SK-N-SH (cell line): ENCODE data around the gene INHBE. TPM values are rescaled to one million over a fixed set of nuclear protein-coding genes. Genes with fewer than 3 reads are reported as not detected.

Experiments
- CTCF ChIA-PET: fragments of 300-600, 350-600 bp; formaldehyde crosslinking; extraction: SDS; loops from one replicate; lab custom pipeline; 2021; lab: Yijun Ruan, JAX
- POLR2A ChIA-PET: fragments of 350-600 bp; sonication (Branson Sonifier 250); formaldehyde crosslinking; extraction: SDS; loops from one replicate; lab custom pipeline; 2020; ENCODE audit warnings: antibody characterized with exemption, inconsistent platforms; lab: Yijun Ruan, JAX
- DNase-seq: peaks from one replicate; pipeline ENCODE4 v3.0.0; 2012
- H2AFZ ChIP-seq: fragments of 200-600 bp; sonication (generic); 2 replicates; pipeline ENCODE4 v1.8.1; 2016; ENCODE audit warnings: antibody characterized with exemption, mild to moderate bottlenecking, low read depth
- H3F3A ChIP-seq: fragments of 200-600 bp; sonication (generic); replicated peaks from 2 replicates; pipeline ENCODE3; 2016; ENCODE audit warnings: antibody characterized with exemption, mild to moderate bottlenecking; ENCODE audit not compliant: insufficient read depth
- H3K27ac ChIP-seq, 2 experiments: fragments of 200-500 bp in 1 of 2; fragments of 200-600 bp in 1 of 2; sonication (Bioruptor generic) in 1 of 2; sonication (generic), shearing (Covaris generic) in 1 of 2; 2 replicates each; pipeline versions ENCODE4 v1.5.1 to v1.6.1; 2014 to 2016; ENCODE audit warnings: low read depth in 2 of 2, inconsistent platforms in 1 of 2, low read length in 1 of 2, mild to moderate bottlenecking in 1 of 2, mixed read lengths in 1 of 2
- H3K27me3 ChIP-seq: fragments of 200-600 bp; sonication (generic), shearing (Covaris generic); 2 replicates; pipeline ENCODE4 v1.6.1; 2016; ENCODE audit warnings: mixed run types; ENCODE audit not compliant: insufficient read depth
- H3K36me3 ChIP-seq, 2 experiments: fragments of 200-500 bp in 1 of 2; fragments of 200-600 bp in 1 of 2; sonication (Bioruptor generic) in 1 of 2; sonication (generic) in 1 of 2; replicated peaks in 1 of 2; 2 replicates each; pipeline versions ENCODE3 to v1.5.1; 2014 to 2016; ENCODE audit warnings: low read length in 1 of 2, mild to moderate bottlenecking in 1 of 2; ENCODE audit not compliant: insufficient read depth in 2 of 2, control insufficient read depth in 1 of 2
- H3K4me1 ChIP-seq, 2 experiments: fragments of 200-500 bp in 1 of 2; fragments of 200-600 bp in 1 of 2; sonication (Bioruptor generic) in 1 of 2; sonication (generic), shearing (Covaris generic) in 1 of 2; 2 replicates each; pipeline versions ENCODE4 v1.5.1 to v1.6.1; 2014 to 2016; ENCODE audit warnings: low read depth in 1 of 2, low read length in 1 of 2, mixed run types in 1 of 2; ENCODE audit not compliant: insufficient read depth in 2 of 2, control insufficient read depth in 1 of 2
- H3K4me2 ChIP-seq: fragments of 200-600 bp; sonication (generic), shearing (Covaris generic); 2 replicates; pipeline ENCODE4 v1.6.1; 2017; ENCODE audit warnings: mixed run types
- H3K4me3 ChIP-seq, 2 experiments: fragments of 200-500 bp in 1 of 2; fragments of 200-600 bp in 1 of 2; sonication (Bioruptor generic) in 1 of 2; sonication (generic), shearing (Covaris generic) in 1 of 2; 2 replicates each; pipeline versions ENCODE4 v1.5.1 to v1.8.1; 2014 to 2016; ENCODE audit warnings: low read depth in 2 of 2, inconsistent platforms in 1 of 2, low read length in 1 of 2, mild to moderate bottlenecking in 1 of 2, mixed read lengths in 1 of 2, moderate library complexity in 1 of 2
- H3K79me2 ChIP-seq: fragments of 200-600 bp; sonication (generic); 2 replicates; pipeline ENCODE4 v1.8.1; 2017; ENCODE audit warnings: mild to moderate bottlenecking; ENCODE audit not compliant: insufficient read depth
- H3K9ac ChIP-seq: fragments of 200-600 bp; sonication (generic); 2 replicates; pipeline ENCODE4 v1.6.1; 2017; ENCODE audit warnings: mixed run types
- H3K9me2 ChIP-seq: fragments of 200-600 bp; sonication (generic); 2 replicates; pipeline ENCODE4 v1.6.1; 2017; ENCODE audit warnings: mixed run types
- H3K9me3 ChIP-seq: fragments of 200-600 bp; sonication (generic); 2 replicates; pipeline ENCODE4 v1.6.1; 2017; ENCODE audit warnings: mixed run types, mild to moderate bottlenecking, moderate library complexity
- H4K20me1 ChIP-seq: fragments of 200-600 bp; sonication (generic); 2 replicates; pipeline ENCODE4 v1.6.1; 2017; ENCODE audit warnings: mild to moderate bottlenecking, mixed run types; ENCODE audit not compliant: insufficient read depth
- CTCF ChIP-seq: fragments of 200-600 bp; sonication (generic); IDR thresholded peaks from 2 replicates; pipeline ENCODE4 v1.6.1; 2017; ENCODE audit warnings: antibody characterized with exemption, mild to moderate bottlenecking, moderate library complexity
- EP300 ChIP-seq, 2 experiments: IDR thresholded peaks; 2 replicates each; pipeline versions ENCODE4 v1.4.0 to v1.6.1; 2012; ENCODE audit warnings: borderline replicate concordance in 1 of 2, low read depth in 1 of 2, low read length in 1 of 2
- EZH2phosphoT487 ChIP-seq: fragments of 200-600 bp; sonication (generic); IDR thresholded peaks from 2 replicates; pipeline ENCODE4 v1.6.1; 2017; ENCODE audit warnings: low read depth, mixed run types, mild to moderate bottlenecking, antibody characterized with exemption, moderate library complexity, borderline replicate concordance
- FOSL2 ChIP-seq: IDR thresholded peaks from 2 replicates; pipeline ENCODE4 v1.4.0; 2012; ENCODE audit warnings: low read depth, mild to moderate bottlenecking, moderate library complexity, borderline replicate concordance
- FOXJ3 ChIP-seq: sonication (generic); formaldehyde crosslinking; IDR thresholded peaks from 2 replicates; pipeline ENCODE4 v1.5.1; 2020; ENCODE audit warnings: mild to moderate bottlenecking, missing genetic modification reagents
- JUND ChIP-seq: IDR thresholded peaks from 2 replicates; pipeline ENCODE4 v1.4.0; 2012
- MAX ChIP-seq: IDR thresholded peaks from 2 replicates; pipeline ENCODE4 v1.4.0; 2012; ENCODE audit warnings: low read depth
- NRF1 ChIP-seq: IDR thresholded peaks from 2 replicates; pipeline ENCODE4 v1.6.1; 2012; ENCODE audit warnings: low read depth, mild to moderate bottlenecking, low read length
- POLR2AphosphoS5 ChIP-seq: IDR thresholded peaks from 2 replicates; pipeline ENCODE4 v1.6.1; 2012; ENCODE audit warnings: low read depth, low read length
- RFX5 ChIP-seq: IDR thresholded peaks from 2 replicates; pipeline ENCODE4 v1.6.1; 2012; ENCODE audit warnings: mild to moderate bottlenecking, improper control_type of control experiment, low read length
- RXRA ChIP-seq: IDR thresholded peaks from 2 replicates; pipeline ENCODE4 v1.4.0; 2012; ENCODE audit warnings: low read depth, mild to moderate bottlenecking, borderline replicate concordance
- SIN3A ChIP-seq: IDR thresholded peaks from 2 replicates; pipeline ENCODE4 v1.6.1; 2012; ENCODE audit warnings: low read depth, mild to moderate bottlenecking, low read length, moderate library complexity, borderline replicate concordance
- SMC3 ChIP-seq: IDR thresholded peaks from 2 replicates; pipeline ENCODE4 v1.6.1; 2012; ENCODE audit warnings: low read depth, low read length, improper control_type of control experiment
- TCF12 ChIP-seq: IDR thresholded peaks from 2 replicates; pipeline ENCODE4 v1.4.0; 2012
- TEAD4 ChIP-seq: IDR thresholded peaks from 2 replicates; pipeline ENCODE4 v1.4.0; 2012; ENCODE audit warnings: mild to moderate bottlenecking, borderline replicate concordance; ENCODE audit not compliant: insufficient read depth
- YY1 ChIP-seq: IDR thresholded peaks from 2 replicates; pipeline ENCODE4 v1.4.0; 2012; ENCODE audit warnings: low read depth, mild to moderate bottlenecking
- ZBTB33 ChIP-seq: IDR thresholded peaks from 2 replicates; pipeline ENCODE4 v1.4.0; 2012; ENCODE audit warnings: low read depth, borderline replicate concordance
- WGBS: methylation state at CpG from one replicate; pipeline ENCODE4 v1.1.6; 2017; ENCODE audit warnings: low lambda C conversion rate; 5-methylcytosine and 5-hydroxymethylcytosine counted together
- polyA plus RNA-seq, 3 experiments: library from polyadenylated mRNA; depleted of rRNA; stranded (reverse); fragments of >200 nt; gene quantifications; 2 replicates each; pipeline ENCODE4 v1.2.3, GENCODE V29; 2012
- TF ChIP-seq, protein P1 (sequence below): IDR thresholded peaks from 2 replicates; pipeline ENCODE4 v1.4.0; 2012; ENCODE audit warnings: low read depth, borderline replicate concordance
- TF ChIP-seq, protein P2 (sequence below): IDR thresholded peaks from 2 replicates; pipeline ENCODE4; 2012

Gene INHBE
- polyA plus RNA-seq, 1 of the 3 experiments (the other 2 are of a cell fraction) = 0.03 TPM

DNA sequence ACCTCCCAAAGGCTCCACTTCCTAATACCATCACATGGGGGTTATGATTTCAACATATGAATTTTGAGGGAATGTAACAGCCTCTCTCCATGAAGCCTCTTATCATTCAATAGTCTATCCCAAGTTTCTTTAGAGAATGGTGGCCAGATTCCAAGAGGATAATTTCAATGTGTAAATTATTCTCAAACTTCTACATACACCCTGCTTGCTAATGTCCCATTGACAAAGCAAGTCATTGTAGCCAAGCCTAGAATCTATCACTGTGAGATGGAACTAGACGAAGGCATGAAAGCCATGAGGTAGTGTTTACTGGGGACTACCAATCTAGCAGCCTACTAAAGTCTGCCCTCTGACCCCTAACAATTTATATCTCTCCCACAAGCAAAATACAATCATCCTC lies 16.7 kb upstream of the INHBE start:
- Histone ChIP-seq H3K36me3 (no peaks in the 10 kb centered on the region), H4K20me1 (no peaks in the 10 kb centered on the region), H3K9ac (no peak overlapping the region), H2AFZ (no peak overlapping the region), H3K9me2 (no peaks in the 10 kb centered on the region), H3K4me2 (no peak overlapping the region), H3K9me3 (no peaks in the 10 kb centered on the region), H3K27ac (no peak overlapping the region), H3K4me3 (no peak overlapping the region), H3K79me2 (no peaks in the 10 kb centered on the region), H3F3A (no peaks in the 10 kb centered on the region), H3K4me1 (no peaks in the 10 kb centered on the region), H3K27me3 (no peaks in the 10 kb centered on the region)
- 100% methylated on average over 1 of the region's 1 CpG for WGBS
- CTCF ChIA-PET = interaction anchor here (1.0 to 2.9 kb wide), 4 partner anchors 8 to 24 kb away, joined by 3 to 18 read pairs (median 6); partner anchors contain the start of gene INHBE
- POLR2A ChIA-PET = no interaction called here
- no peak for DNase-seq
- TF ChIP-seq NRF1 (no peak), CTCF (no peak), FOSL2 (no peak), TEAD4 (no peak), SIN3A (no peak), YY1 (no peak), ZBTB33 (no peak), EZH2phosphoT487 (no peak), TCF12 (no peak)

DNA sequence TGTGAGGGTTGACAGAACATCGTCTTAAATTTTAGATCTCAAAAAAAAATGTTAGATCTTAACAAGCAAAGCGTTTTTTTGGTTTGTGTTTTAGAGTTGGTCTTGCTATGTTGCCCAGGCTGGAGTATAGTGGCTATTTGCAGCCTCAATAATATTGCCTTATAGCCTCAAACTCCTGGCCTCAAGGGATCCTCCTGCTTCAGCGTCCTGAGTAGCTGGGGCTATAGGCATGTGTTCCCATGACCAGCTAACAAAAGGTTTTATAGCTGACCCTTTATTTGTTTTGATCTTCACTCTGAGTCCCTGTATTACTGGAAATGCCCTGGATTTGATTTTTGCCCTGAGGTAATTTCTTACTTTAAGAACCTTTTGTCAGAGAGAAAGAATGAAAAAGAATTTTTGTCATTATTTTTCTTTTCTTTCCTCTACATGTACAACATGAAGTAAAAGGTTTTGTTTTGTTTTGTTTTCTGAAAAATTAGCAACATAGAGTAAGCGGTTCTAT lies 15.3 kb upstream of the INHBE start:
- Histone ChIP-seq H2AFZ (no peak overlapping the region), H3K27me3 (no peaks in the 10 kb centered on the region), H3K27ac (no peak overlapping the region), H3K9ac (no peak overlapping the region), H3K36me3 (no peaks in the 10 kb centered on the region), H3F3A (no peaks in the 10 kb centered on the region), H3K9me2 (no peaks in the 10 kb centered on the region), H3K79me2 (no peaks in the 10 kb centered on the region), H4K20me1 (no peaks in the 10 kb centered on the region), H3K4me2 (no peak overlapping the region), H3K9me3 (no peaks in the 10 kb centered on the region), H3K4me1 (no peaks in the 10 kb centered on the region), H3K4me3 (no peak overlapping the region)
- POLR2A ChIA-PET = no interaction called here
- CTCF ChIA-PET = interaction anchor here (1.3 to 6.2 kb wide), 2 partner anchors 14 to 23 kb away, joined by 4 to 49 read pairs; partner anchors contain the start of gene INHBE
- WGBS = 59% methylated on average over 4 of the region's 4 CpGs
- DNase-seq = no peak
- TF ChIP-seq NRF1 = no peak
- no peak for TF ChIP-seq JUND
- no peak for TF ChIP-seq EP300 (IDR thresholded peaks at IDR 0.05; ENCODE audit: borderline replicate concordance in 1 of 2, low read depth in 1 of 2, low read length in 1 of 2)
- TF ChIP-seq, protein P1, sequence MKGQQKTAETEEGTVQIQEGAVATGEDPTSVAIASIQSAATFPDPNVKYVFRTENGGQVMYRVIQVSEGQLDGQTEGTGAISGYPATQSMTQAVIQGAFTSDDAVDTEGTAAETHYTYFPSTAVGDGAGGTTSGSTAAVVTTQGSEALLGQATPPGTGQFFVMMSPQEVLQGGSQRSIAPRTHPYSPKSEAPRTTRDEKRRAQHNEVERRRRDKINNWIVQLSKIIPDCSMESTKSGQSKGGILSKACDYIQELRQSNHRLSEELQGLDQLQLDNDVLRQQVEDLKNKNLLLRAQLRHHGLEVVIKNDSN = no peak
- no peak for TF ChIP-seq SMC3
- no peak for TF ChIP-seq YY1
- no peak for TF ChIP-seq RXRA
- TF ChIP-seq, protein P2, sequence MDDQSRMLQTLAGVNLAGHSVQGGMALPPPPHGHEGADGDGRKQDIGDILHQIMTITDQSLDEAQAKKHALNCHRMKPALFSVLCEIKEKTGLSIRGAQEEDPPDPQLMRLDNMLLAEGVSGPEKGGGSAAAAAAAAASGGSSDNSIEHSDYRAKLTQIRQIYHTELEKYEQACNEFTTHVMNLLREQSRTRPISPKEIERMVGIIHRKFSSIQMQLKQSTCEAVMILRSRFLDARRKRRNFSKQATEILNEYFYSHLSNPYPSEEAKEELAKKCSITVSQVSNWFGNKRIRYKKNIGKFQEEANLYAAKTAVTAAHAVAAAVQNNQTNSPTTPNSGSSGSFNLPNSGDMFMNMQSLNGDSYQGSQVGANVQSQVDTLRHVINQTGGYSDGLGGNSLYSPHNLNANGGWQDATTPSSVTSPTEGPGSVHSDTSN = no peak
- TF ChIP-seq POLR2AphosphoS5 = no peak
- TF ChIP-seq ZBTB33 = no peak
- no peak for TF ChIP-seq MAX
- no peak for TF ChIP-seq FOXJ3
- TF ChIP-seq RFX5 = no peak
